Kidney glomerular epithelial cell (primary cell): ENCODE data around the gene USH2A.

Experiments used
- DNase-seq: peaks from one replicate; lab custom pipeline; 2025; lab: John Stamatoyannopoulos, UW

Gene USH2A

DNA sequence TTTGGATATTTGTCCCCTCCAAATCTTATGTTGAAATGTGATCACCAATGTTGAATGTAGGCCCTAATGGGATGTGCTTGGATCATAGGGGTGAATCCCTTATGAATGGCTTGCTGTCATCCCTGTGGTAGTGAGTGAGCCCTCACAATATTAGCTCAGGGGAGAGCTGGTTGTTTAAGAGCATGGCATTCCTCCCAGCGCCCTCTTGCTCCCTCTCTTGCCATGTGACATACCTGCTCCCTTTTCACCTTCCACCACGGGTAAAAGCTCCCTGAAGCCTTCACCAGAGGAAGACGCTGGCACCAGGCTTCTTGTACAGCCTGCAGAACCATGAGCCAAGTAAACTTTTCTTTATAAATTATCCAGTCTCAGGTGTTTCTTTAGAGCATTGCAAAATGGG is 550.6 kb downstream of the USH2A start:
- DNase-seq = no peak

- DNase-seq = no peak
Measured at GRCh38 chr1:215868500-215868899, 554.7 kb downstream of the USH2A start.

GRCh38 chr1:215865060-215865459 is 558.2 kb downstream of the USH2A start:
- no peak for DNase-seq

GRCh38 chr1:215863796-215864195 is 559.5 kb downstream of the USH2A start:
- DNase-seq = no peak

DNA sequence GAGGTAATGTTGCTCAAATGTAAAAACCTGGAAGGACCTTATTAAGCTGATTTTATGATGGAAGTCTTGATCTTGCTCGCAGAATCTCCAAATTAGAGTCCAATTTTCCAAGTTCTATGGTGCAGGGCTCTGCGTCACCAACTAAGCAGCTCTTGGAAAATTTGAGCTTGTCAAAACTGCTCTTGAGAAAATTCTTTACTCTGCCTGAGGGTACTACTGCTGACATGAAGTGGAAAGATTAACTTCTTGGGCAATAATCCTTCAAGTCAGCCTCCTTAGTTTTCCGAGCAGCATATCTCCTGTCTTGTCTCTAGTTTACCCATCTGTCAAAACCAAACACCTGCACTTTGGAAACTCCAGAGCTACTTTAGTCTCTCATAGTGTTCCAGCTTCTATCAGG is 562.4 kb downstream of the USH2A start:
- DNase-seq = no peak

GRCh38 chr1:215857317-215857716 is 565.9 kb downstream of the USH2A start:
- DNase-seq = no peak

DNA sequence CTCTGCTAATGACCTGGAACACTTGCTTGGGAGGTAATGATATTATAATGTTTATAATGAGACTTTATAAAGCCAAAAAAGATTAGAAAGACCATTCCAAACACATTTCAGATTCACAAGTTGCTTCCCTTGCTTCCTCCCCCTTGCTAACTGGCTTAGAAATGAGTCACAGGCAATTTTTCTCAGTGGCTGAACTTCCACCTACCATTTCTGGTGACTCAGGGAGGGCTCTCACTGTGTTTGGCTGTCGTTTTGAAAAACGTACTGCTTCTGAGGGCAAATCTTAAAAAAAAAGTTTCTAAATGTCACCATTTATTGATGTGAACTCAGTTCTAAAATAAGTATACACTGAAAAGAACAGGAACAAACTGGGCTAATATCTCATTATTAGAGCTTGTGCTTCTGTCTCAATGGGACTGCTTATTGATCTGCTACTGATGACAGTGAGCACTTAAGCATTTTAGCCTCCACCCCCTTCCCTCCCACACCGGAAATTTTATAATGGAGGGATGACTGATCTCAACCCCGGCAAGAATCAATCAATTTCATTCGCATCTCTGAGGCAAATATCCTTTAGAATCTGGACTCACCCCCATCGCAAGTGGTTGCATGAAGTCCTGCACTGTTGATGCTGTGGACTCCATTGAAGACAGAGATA is 577.9 kb downstream of the USH2A start:
- peak; percentile 84 for DNase-seq

- no peak for DNase-seq
Measured at GRCh38 chr1:215844777-215845176, 578.5 kb downstream of the USH2A start.

DNA sequence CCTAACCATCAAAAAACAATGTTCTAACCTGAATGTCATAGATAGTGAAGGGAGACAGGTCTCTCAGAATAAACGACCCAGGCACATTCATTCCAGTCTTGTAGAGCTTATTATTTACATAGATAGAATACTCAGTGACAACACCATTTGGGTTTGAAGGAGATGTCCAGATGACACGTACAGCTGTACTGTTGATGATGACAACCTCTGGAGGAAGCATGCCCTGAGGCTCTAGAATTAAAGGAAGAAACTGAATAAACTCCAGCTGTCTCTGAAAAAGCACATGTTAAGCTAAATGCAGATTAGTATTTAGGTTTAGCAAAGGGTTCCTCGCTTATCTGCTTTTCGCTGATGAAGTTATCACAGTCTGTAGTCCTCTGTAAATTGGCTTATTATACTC is 579.0 kb downstream of the USH2A start:
- DNase-seq = no peak

DNA sequence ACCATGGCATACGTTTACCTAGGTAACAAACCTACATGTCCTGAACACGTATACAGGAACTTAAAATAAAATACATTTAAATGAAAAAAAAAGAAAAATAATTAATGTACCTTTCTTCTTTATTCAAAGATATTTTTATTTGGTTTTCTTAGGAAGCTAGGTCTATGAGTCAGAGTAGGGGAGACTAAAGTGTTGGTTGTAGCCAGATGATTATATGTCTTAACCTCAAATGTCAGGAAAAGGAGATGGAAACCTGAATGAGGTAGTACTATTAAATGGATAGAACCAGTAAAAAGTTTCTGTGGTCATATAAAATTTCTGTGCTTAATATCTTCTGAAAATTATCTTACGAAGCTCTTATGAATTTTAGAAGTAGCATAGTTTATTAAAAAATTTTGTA is 580.3 kb downstream of the USH2A start:
- DNase-seq = no peak

DNA sequence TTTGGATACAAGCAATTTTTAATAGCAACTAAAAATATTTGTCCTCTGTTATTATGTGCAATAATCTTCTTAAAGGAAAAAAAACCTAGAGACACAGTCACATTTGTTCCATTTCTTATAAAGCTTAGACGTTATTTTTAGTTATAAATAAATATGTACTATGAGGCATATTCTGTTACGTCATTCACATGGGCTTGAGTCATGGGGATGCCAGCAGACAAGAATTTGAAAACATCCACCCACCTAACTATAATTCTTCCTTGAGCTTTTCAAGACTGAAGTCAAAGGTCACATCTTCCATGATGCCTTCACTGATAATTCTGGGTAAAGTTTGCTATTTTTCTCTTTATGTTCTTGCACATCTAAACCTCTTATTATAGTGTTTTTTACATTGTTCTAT is 587.3 kb downstream of the USH2A start:
- DNase-seq = no peak

DNA sequence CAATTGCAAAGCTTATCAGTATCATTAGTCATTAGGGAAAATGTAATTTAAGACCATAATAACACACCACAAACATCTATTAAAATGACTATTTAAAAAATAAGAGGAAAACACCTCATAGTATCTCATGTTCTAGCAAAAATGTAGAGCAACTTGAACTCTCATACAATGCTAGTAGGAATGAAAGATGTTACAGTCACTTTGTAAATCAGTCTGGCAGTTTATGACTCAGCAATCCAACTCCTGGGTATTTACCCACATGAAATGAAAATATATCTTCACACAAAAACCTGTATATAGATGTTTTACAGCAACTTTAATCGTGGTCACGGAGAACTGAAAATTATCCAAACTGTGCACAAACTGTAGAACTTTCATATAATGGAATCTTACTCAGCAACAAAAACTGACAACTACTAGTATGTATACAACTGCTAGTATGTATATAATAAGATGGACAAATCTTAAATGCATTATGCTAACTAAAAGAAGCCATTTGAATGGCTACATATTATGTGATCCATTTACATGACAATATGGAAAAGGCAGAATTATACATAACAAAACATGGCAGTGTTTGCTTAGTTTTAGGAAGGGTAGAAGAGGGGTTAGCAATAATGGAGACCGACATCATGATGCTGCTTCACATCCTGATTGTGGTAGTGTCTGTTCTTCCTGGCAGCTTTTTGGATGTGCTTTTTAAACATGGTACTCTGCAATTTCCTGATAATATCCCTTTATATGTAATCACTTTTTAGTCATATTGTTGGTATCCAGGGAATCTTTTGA is 589.1 kb downstream of the USH2A start:
- DNase-seq = no peak

DNA sequence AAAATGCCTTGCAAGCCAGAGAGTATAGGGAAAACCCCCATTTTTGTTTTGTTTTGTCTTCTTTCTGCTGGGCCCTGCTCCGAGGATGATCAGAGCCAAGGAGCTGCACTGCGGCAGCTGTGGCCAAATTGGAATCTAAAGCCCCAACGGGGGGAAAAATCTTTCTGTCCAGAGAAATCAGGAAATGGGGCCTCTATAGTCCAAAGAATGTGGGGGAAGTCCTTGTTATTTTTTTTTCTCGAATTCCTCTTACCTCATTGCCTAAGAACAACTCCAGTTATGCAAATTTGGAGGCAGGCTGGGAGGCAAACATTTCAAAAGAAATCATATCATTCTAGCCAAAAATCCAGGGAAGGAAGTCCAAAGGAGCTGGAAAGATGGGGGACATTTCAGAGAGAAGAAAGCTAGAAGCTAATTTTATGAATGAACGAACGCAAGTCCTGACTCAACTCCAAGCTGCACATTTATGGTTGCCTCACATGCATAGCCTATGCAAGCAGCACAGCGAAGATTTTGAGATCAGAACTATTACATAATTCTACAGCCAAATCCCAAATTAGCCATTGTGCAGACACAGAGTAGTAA is 592.9 kb downstream of the USH2A start:
- DNase-seq = no peak

DNA sequence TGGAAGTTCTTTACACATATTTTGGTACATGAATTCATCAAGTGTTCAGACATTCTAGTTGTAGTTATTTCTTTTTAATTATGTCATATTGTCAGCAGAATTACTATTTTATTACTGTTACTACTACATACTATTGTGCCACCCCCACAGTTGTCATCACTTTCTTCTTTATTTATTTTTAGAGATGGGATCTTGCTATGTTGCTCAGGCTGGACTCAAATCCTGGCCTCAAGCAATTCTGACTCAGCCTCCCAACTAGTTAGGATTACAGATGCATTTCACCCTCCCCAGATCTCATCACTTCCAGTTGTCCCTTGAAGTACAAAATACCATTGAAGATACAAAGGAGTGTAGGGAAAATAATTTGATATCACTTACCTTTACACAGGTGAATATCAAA is 598.2 kb downstream of the USH2A start:
- no peak for DNase-seq

DNA sequence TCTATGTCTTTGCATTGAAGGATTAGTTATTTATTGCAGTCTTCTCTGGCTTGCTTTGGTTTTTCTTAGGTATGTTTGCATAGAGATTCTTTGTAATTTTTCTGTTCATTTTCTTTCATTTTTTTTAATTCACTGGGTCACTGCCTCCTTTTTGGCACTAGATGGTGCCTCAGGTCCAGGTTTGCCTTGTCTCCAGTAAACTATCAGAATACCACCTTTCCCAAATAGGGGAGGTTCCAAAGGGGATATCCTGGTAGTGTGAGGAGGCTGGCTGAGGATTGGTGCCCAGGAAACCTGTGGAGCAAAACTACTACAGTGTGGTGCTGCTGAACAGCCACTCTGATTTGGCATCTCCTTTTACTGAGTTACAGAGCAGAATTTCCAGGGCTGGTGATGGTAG is 599.0 kb downstream of the USH2A start:
- DNase-seq = no peak

DNA sequence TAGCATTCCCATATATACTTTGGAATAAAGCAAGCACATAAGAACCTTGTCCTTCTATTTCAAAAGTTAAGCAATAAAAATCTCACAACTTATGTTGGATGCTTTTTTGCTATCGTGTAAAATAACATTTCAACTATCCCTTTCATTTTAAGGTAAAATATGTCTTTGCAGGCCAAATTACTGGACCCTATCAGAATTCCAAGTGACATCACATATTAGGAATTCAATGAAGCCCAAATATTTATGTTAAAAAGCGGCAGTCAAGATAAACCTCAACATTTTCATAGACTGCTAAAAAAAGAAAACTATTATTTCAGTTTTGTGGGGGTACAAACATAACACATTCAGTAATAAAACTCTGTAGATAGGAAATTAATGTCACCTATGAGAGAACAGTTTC is 604.1 kb downstream of the USH2A start:
- no peak for DNase-seq

GRCh38 chr1:215807911-215808436 is 615.3 kb downstream of the USH2A start:
- DNase-seq = no peak

DNA sequence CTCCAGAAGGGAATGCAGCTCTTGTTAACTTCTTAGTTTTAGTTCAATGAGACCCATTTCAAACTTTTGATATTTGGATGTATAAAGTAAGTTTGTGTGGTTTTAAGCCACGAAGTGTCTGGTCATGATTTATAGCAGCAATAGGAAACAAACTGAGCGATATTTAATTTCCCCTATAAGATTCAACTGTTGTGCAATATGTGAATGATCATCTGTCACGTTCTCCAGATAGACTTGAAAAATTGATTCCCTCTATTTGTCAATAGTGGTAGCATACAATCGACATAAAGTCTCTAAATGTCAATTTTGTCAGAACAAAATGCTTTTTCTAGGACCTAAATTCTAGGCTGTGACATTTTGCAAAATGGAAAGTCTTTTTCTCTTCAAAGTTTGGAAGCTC is 616.0 kb downstream of the USH2A start:
- no peak for DNase-seq

GRCh38 chr1:215797859-215798258 is 625.4 kb downstream of the USH2A start:
- DNase-seq = no peak

DNA sequence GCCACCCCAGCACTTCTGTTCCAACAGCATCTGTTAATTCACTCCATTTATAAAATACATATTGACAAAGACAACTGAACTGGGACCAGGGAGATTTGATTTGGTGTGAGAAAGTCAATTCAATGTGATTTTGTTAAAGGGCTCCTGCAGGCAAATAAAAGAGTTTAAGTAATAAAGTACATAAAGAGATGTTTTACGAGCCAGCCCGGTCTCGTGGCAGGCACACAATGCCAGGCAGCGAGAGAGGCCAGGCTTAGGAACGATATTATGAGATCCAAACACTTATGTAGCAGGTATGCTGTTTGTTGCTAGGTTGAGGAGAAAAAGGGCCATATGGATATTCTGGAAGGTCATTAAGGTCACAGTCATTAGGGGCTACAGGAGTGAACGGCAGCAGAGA is 629.1 kb downstream of the USH2A start:
- no peak for DNase-seq

GRCh38 chr1:215793180-215793579 is 630.1 kb downstream of the USH2A start:
- DNase-seq = no peak

DNA sequence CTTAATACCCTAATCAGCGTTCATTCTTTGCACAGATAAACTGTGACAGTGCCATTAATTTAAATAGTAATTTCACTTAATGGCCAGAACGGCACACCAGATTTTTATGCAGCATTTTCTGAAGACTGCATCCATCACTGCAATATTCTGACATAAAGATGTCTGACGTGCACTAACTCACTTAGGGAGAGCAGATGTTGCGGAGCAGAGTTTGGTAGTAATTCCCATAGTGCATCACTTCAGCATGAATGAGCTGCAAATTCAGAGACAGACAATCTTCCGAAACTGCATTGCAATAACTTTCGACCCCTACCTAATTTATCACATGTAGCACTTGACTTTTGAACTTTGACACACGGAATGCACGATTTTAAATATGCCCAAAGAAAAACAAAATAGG is 630.8 kb downstream of the USH2A start:
- no peak for DNase-seq

- no peak for DNase-seq
Measured at GRCh38 chr1:215789981-215790380, 633.3 kb downstream of the USH2A start.
